ENCODE data around the gene NDUFA1.

- TF ChIP-seq, protein P1, sequence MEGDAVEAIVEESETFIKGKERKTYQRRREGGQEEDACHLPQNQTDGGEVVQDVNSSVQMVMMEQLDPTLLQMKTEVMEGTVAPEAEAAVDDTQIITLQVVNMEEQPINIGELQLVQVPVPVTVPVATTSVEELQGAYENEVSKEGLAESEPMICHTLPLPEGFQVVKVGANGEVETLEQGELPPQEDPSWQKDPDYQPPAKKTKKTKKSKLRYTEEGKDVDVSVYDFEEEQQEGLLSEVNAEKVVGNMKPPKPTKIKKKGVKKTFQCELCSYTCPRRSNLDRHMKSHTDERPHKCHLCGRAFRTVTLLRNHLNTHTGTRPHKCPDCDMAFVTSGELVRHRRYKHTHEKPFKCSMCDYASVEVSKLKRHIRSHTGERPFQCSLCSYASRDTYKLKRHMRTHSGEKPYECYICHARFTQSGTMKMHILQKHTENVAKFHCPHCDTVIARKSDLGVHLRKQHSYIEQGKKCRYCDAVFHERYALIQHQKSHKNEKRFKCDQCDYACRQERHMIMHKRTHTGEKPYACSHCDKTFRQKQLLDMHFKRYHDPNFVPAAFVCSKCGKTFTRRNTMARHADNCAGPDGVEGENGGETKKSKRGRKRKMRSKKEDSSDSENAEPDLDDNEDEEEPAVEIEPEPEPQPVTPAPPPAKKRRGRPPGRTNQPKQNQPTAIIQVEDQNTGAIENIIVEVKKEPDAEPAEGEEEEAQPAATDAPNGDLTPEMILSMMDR (IDR thresholded peaks at IDR 0.05; ENCODE audit: insufficient read depth, low read length) = no peak
- no peak for TF ChIP-seq POLR2AphosphoS5 (IDR thresholded peaks at IDR 0.05; ENCODE audit: low read depth)
- TF ChIP-seq, protein P2, sequence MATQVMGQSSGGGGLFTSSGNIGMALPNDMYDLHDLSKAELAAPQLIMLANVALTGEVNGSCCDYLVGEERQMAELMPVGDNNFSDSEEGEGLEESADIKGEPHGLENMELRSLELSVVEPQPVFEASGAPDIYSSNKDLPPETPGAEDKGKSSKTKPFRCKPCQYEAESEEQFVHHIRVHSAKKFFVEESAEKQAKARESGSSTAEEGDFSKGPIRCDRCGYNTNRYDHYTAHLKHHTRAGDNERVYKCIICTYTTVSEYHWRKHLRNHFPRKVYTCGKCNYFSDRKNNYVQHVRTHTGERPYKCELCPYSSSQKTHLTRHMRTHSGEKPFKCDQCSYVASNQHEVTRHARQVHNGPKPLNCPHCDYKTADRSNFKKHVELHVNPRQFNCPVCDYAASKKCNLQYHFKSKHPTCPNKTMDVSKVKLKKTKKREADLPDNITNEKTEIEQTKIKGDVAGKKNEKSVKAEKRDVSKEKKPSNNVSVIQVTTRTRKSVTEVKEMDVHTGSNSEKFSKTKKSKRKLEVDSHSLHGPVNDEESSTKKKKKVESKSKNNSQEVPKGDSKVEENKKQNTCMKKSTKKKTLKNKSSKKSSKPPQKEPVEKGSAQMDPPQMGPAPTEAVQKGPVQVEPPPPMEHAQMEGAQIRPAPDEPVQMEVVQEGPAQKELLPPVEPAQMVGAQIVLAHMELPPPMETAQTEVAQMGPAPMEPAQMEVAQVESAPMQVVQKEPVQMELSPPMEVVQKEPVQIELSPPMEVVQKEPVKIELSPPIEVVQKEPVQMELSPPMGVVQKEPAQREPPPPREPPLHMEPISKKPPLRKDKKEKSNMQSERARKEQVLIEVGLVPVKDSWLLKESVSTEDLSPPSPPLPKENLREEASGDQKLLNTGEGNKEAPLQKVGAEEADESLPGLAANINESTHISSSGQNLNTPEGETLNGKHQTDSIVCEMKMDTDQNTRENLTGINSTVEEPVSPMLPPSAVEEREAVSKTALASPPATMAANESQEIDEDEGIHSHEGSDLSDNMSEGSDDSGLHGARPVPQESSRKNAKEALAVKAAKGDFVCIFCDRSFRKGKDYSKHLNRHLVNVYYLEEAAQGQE (IDR thresholded peaks at IDR 0.05; ENCODE audit: insufficient replicate concordance, low read depth) = no peak
- no peak for TF ChIP-seq GABPA (IDR thresholded peaks at IDR 0.05; ENCODE audit: low read depth)
Observed at GRCh38 chrX:119826399-119826959, 45.2 kb upstream of the NDUFA1 start.

Data from HL-60 (cell line).